KMS-11 (cell line): Measurements from ENCODE around the gene TMEM121B.

Experiments
- H2AFZ ChIP-seq: fragments of 200-600 bp; sonication (generic); 2 replicates; pipeline ENCODE4 v1.6.1; 2016; ENCODE audit warnings: antibody characterized with exemption, mixed run types, low read depth
- H3K27ac ChIP-seq: fragments of 200-600 bp; sonication (generic); 2 replicates; pipeline ENCODE4 v1.6.1; 2016; ENCODE audit warnings: mild to moderate bottlenecking, mixed run types
- H3K27me3 ChIP-seq: fragments of 200-600 bp; sonication (generic); 2 replicates; pipeline ENCODE4 v1.6.1; 2017; ENCODE audit warnings: mild to moderate bottlenecking, low read depth, mixed run types, moderate library complexity; ENCODE audit not compliant: insufficient read depth
- H3K36me3 ChIP-seq: fragments of 200-600 bp; sonication (generic); 2 replicates; pipeline ENCODE4 v1.6.1; 2017; ENCODE audit warnings: mild to moderate bottlenecking, mixed run types; ENCODE audit not compliant: insufficient read depth
- H3K4me1 ChIP-seq: fragments of 200-600 bp; sonication (generic); 2 replicates; pipeline ENCODE4 v1.6.1; 2016; ENCODE audit warnings: mild to moderate bottlenecking, low read depth, mixed run types; ENCODE audit not compliant: poor library complexity, severe bottlenecking
- H3K4me2 ChIP-seq: fragments of 200-600 bp; sonication (generic); 2 replicates; pipeline ENCODE4 v1.7.0; 2016; ENCODE audit warnings: mild to moderate bottlenecking, mixed run types
- H3K4me3 ChIP-seq: fragments of 200-600 bp; sonication (generic); IDR thresholded peaks from 2 replicates; pipeline ENCODE4 v1.6.1; 2017; ENCODE audit warnings: low read depth, low read length, mixed read lengths; ENCODE audit not compliant: insufficient read depth
- H3K79me2 ChIP-seq: fragments of 200-600 bp; sonication (generic); 2 replicates; pipeline ENCODE4 v1.6.1; 2016; ENCODE audit warnings: low read depth, mixed run types; ENCODE audit not compliant: insufficient read depth
- H3K9ac ChIP-seq: fragments of 200-600 bp; sonication (generic); 2 replicates; pipeline ENCODE4 v1.6.1; 2016; ENCODE audit warnings: mild to moderate bottlenecking, mixed run types
- H4K20me1 ChIP-seq: fragments of 200-600 bp; sonication (generic); 2 replicates; pipeline ENCODE4 v1.6.1; 2016; ENCODE audit warnings: mild to moderate bottlenecking, mixed run types; ENCODE audit not compliant: insufficient read depth
- CTCF ChIP-seq: fragments of 200-600 bp; sonication (generic); conservative IDR thresholded peaks from 2 replicates; pipeline ENCODE4 v1.6.1; 2017; ENCODE audit warnings: low read depth, mild to moderate bottlenecking, antibody characterized with exemption, low read length, moderate library complexity, mixed read lengths

The TMEM121B gene

GRCh38 chr22:17077255-17077654 is 43.9 kb downstream of the TMEM121B start:
- Histone ChIP-seq H3K4me1 (peaks cover 26% of the 10 kb centered on the region), H3K79me2 (no peaks in the 10 kb centered on the region), H2AFZ (no peak overlapping the region), H3K9ac (no peak overlapping the region), H3K4me3 (no peak overlapping the region), H4K20me1 (no peaks in the 10 kb centered on the region), H3K4me2 (no peak overlapping the region), H3K27me3 (no peaks in the 10 kb centered on the region), H3K27ac (no peak overlapping the region), H3K36me3 (no peaks in the 10 kb centered on the region)
- no peak for TF ChIP-seq CTCF

GRCh38 chr22:17074648-17075002 is 46.5 kb downstream of the TMEM121B start:
- H3K27ac ChIP-seq = no peak overlapping the region

GRCh38 chr22:17072877-17073276 is 48.3 kb downstream of the TMEM121B start:
- no peaks in the 10 kb centered on the region for H3K27me3 ChIP-seq
- no peaks in the 10 kb centered on the region for H3K79me2 ChIP-seq
- no peak overlapping the region for H3K4me2 ChIP-seq
- H3K4me1 ChIP-seq = peaks cover 26% of the 10 kb centered on the region
- H2AFZ ChIP-seq = no peak overlapping the region
- TF ChIP-seq CTCF = no peak
- H3K36me3 ChIP-seq = no peaks in the 10 kb centered on the region
- H3K27ac ChIP-seq = no peak overlapping the region
- H3K4me3 ChIP-seq = no peak overlapping the region
- no peak overlapping the region for H3K9ac ChIP-seq
- no peaks in the 10 kb centered on the region for H4K20me1 ChIP-seq

More at GRCh38 chr22:17074648-17075002, 46.5 kb downstream of the TMEM121B start:
- Histone ChIP-seq H3K4me3 (no peak overlapping the region), H3K79me2 (no peaks in the 10 kb centered on the region), H3K36me3 (no peaks in the 10 kb centered on the region), H3K9ac (no peak overlapping the region), H4K20me1 (no peaks in the 10 kb centered on the region), H3K4me2 (no peak overlapping the region), H2AFZ (no peak overlapping the region), H3K4me1 (peaks cover 26% of the 10 kb centered on the region), H3K27me3 (no peaks in the 10 kb centered on the region)
- TF ChIP-seq CTCF = no peak
